HT1080 (cell line): ENCODE measurements around the gene OASL. TPM values are rescaled to one million over a fixed set of nuclear protein-coding genes. Genes with fewer than 3 reads are reported as not detected.

ENCODE experiments used
- small RNA-seq: library from RNA; depleted of rRNA; stranded (forward); fragments of <200 nt; gene quantifications from one replicate; pipeline ENCODE3, GENCODE V24; 2014
- total RNA-seq: library from RNA; depleted of rRNA; stranded (reverse); fragments of >200 nt; shearing (Covaris generic); gene quantifications from 2 replicates; pipeline ENCODE4 v1.2.3, GENCODE V29; 2014; rRNA removed

The OASL gene
- total RNA-seq, 1 experiment from 2014 or later, result 3.2 TPM

Small RNAs within 50 kb of the gene (small RNA-seq; reads per million reads assigned to genes)
- gene AC079602.2, result not detected

Other genes starting within 250 kb of the OASL start
- 3.6 and 17.0 TPM in 2 replicates for gene SPPL3, start 134.9 kb downstream of the OASL start, total RNA-seq
- not detected in 2 replicates for gene HNF1A, start 60.7 kb downstream of the OASL start, total RNA-seq
- gene C12orf43, start 22.8 kb downstream of the OASL start, total RNA-seq, result 27.7 and 35.8 TPM in 2 replicates
- not detected in 2 replicates for gene P2RX7, start 93.6 kb upstream of the OASL start, total RNA-seq
- 3.5 and 6.0 TPM in 2 replicates for gene P2RX4, start 170.9 kb upstream of the OASL start, total RNA-seq